Ovary (tissue), 9 donors: ENCODE results near the gene MAP4K2. TPM values are rescaled to one million over a fixed set of nuclear protein-coding genes. Genes with fewer than 3 reads are reported as not detected.

ENCODE experiments used
- DNase-seq, 5 donors: peaks; one replicate each; pipeline ENCODE4 v3.0.0-alpha.2; 2019 to 2020
- H3K27ac ChIP-seq, 2 donors: fragments of 200-600 bp; one replicate each; pipeline versions ENCODE4 v1.5.1 to v1.8.0; 2019 to 2022
- H3K27me3 ChIP-seq: fragments of 200-600 bp; one replicate; pipeline ENCODE4 v1.8.0; 2022
- H3K36me3 ChIP-seq: fragments of 200-600 bp; sonication (generic); one replicate; pipeline ENCODE4 v1.5.1; 2019
- H3K4me1 ChIP-seq: one replicate; pipeline ENCODE4 v1.8.1; 2013; ENCODE audit warnings: mild to moderate bottlenecking, moderate library complexity; ENCODE audit not compliant: insufficient read depth
- H3K4me3 ChIP-seq: fragments of 200-600 bp; sonication (generic); one replicate; pipeline ENCODE4 v1.5.1; 2017
- H3K9me3 ChIP-seq, 2 donors: fragments of 200-600 bp in 1 of 2; sonication (generic) in 1 of 2; one replicate each; pipeline versions ENCODE4 v1.5.1 to v1.8.1; 2013 to 2019; ENCODE audit warnings: mild to moderate bottlenecking in 1 of 2, moderate library complexity in 1 of 2
- EP300 ChIP-seq: sonication (generic); formaldehyde crosslinking; IDR thresholded peaks from one replicate; pipeline ENCODE4 v1.6.1; 2017; ENCODE audit warnings: antibody characterized with exemption
- POLR2A ChIP-seq: fragments of 450-650 bp; IDR thresholded peaks from one replicate; pipeline ENCODE4 v1.6.1; 2017; ENCODE audit warnings: antibody characterized with exemption, mild to moderate bottlenecking, moderate library complexity
- WGBS, 3 donors: extraction: QIAGEN DNeasy Blood & Tissue Kit in 1 of 3; methylation state at CpG; one replicate each; pipeline versions ENCODE4 v1.1.5 to v1.1.7; 2013 to 2017; 5-methylcytosine and 5-hydroxymethylcytosine counted together
- intact Hi-C, 4 donors: fragments of 100-400 bp; cut with DNase I; formaldehyde crosslinking; loops; one replicate each; pipeline versions ENCODE4 v1.11.0 to v1.15.1; 2022 to 2023
- polyA plus RNA-seq, 2 donors: library from polyadenylated mRNA; stranded (reverse); fragments of 200-250 nt in 1 of 2; fragments of 350-450 nt in 1 of 2; fragmentation: Illumina TruSeq in 1 of 2; extraction: RNeasy Lipid Tissue Mini Kit (QIAGEN cat#74804) in 1 of 2; gene quantifications; one replicate each; pipeline ENCODE4 v1.2.3, GENCODE V29; 2013 to 2014
- total RNA-seq, 7 donors: library from RNA; depleted of rRNA in 2 of 7; stranded (reverse); fragments of >200 nt in 2 of 7; fragmentation: NEBNext Ultra II Directional in 3 of 7; extraction: Animal tissue kit (Norgen Biotek cat#: 25700) in 3 of 7; gene quantifications; one replicate each; pipeline versions ENCODE4 v1.1.0 to v1.2.4, GENCODE V29; 2016 to 2023
- TF ChIP-seq, protein P1 (sequence below), 3 donors: fragments of 450-650 bp in 2 of 3; fragments of 200-600 bp in 1 of 3; IDR thresholded peaks; one replicate each; pipeline versions ENCODE4 v1.5.1 to v1.8.0; 2016 to 2022; ENCODE audit warnings: antibody characterized with exemption in 3 of 3, mild to moderate bottlenecking in 1 of 3
- donor health status: DM: no; HTN: no; CAD: no; lungs with moderate emphysema.
- donor health status: DM: no; HTN: no; CAD: no.
- donor health status: Bipolar disorder and iron deficiency.
- donor health status: DM: yes; HTN: yes; CAD: no.
- donor health status: DM: no; HTN: no; CAD: no.
- donor health status: DM: yes; HTN: yes; CAD: no.

MAP4K2 gene
- total and polyA plus RNA-seq, 9 donors, result 2.3 to 15.5 (median 11.4) TPM

DNA sequence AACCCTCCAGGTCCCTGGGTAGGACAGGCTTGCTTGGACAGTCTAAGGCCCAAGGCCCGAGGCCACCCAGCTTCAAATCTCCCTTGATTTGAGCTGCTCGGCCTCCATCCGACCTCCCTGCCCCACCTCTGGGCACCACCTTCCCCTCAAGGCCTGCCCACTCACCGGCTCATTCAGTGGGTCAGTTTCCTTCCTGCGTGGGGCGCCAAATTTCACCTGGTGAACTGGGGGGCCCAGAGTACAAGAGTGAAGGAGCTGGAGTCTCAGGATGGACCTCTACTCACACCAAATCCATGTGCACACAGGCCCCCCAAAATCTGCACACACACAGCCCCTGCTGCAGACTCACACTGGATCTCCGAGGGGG lies 3.8 kb downstream of the MAP4K2 start:
- TF ChIP-seq EP300 (no peak), POLR2A (no peak)
- TF ChIP-seq, protein P1, sequence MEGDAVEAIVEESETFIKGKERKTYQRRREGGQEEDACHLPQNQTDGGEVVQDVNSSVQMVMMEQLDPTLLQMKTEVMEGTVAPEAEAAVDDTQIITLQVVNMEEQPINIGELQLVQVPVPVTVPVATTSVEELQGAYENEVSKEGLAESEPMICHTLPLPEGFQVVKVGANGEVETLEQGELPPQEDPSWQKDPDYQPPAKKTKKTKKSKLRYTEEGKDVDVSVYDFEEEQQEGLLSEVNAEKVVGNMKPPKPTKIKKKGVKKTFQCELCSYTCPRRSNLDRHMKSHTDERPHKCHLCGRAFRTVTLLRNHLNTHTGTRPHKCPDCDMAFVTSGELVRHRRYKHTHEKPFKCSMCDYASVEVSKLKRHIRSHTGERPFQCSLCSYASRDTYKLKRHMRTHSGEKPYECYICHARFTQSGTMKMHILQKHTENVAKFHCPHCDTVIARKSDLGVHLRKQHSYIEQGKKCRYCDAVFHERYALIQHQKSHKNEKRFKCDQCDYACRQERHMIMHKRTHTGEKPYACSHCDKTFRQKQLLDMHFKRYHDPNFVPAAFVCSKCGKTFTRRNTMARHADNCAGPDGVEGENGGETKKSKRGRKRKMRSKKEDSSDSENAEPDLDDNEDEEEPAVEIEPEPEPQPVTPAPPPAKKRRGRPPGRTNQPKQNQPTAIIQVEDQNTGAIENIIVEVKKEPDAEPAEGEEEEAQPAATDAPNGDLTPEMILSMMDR (IDR thresholded peaks at IDR 0.05), result no peak
- no peaks in the 10 kb centered on the region for H3K9me3 ChIP-seq
- H3K36me3 ChIP-seq, result no peaks in the 10 kb centered on the region
- no peaks in the 10 kb centered on the region for H3K27me3 ChIP-seq
- no peak for DNase-seq
- H3K4me1 ChIP-seq, result peaks cover 2% of the 10 kb centered on the region
- no peak overlapping the region for H3K4me3 ChIP-seq
- intact Hi-C loops, result no loop called here
- WGBS, 3 donors, result 68 to 83% (median 78%) methylated on average over 7 of the region's 7 CpGs
- H3K27ac ChIP-seq, result no peak overlapping the region

- Histone ChIP-seq H3K36me3 (no peaks in the 10 kb centered on the region), H3K9me3 (no peaks in the 10 kb centered on the region), H3K27ac (no peak overlapping the region), H3K27me3 (no peaks in the 10 kb centered on the region), H3K4me1 (no peaks in the 10 kb centered on the region), H3K4me3 (no peak overlapping the region)
- DNase-seq, result peak in 1 of 5 donors; percentile 34
- TF ChIP-seq POLR2A (no peak), EP300 (no peak)
- TF ChIP-seq, protein P1 (IDR thresholded peaks at IDR 0.05), result no peak
- intact Hi-C loops, result no loop called here
- 86 to 88% (median 87%) methylated on average over 19 of the region's 19 CpGs for WGBS, 3 donors
Measured at GRCh38 chr11:64796757-64797541, 6.1 kb downstream of the MAP4K2 start.

GRCh38 chr11:64796047-64796756 lies 6.8 kb downstream of the MAP4K2 start:
- DNase-seq, result no peak
- Histone ChIP-seq H3K27me3 (no peaks in the 10 kb centered on the region), H3K9me3 (no peaks in the 10 kb centered on the region), H3K27ac (no peak overlapping the region), H3K4me3 (no peak overlapping the region), H3K36me3 (no peaks in the 10 kb centered on the region), H3K4me1 (no peaks in the 10 kb centered on the region)
- intact Hi-C loops, result no loop called here
- 81 to 82% (median 81%) methylated on average over 16 to 19 of the region's 19 CpGs for whole genome bisulfite sequencing, 3 donors
- TF ChIP-seq, protein P1 (IDR thresholded peaks at IDR 0.05), result no peak
- TF ChIP-seq POLR2A (no peak), EP300 (no peak)

- no peak for DNase-seq
- TF ChIP-seq, protein P1 (IDR thresholded peaks at IDR 0.05), result no peak
- TF ChIP-seq POLR2A (no peak), EP300 (no peak)
- no peak overlapping the region for H3K4me3 ChIP-seq
- no peaks in the 10 kb centered on the region for H3K27me3 ChIP-seq
- intact Hi-C loops, result no loop called here
- H3K36me3 ChIP-seq, result no peaks in the 10 kb centered on the region
- no peak overlapping the region for H3K27ac ChIP-seq
- 94 to 95% (median 94%) methylated on average over 10 of the region's 10 CpGs for WGBS, 3 donors
- H3K4me1 ChIP-seq, result no peaks in the 10 kb centered on the region
- H3K9me3 ChIP-seq, result no peaks in the 10 kb centered on the region
Measured at GRCh38 chr11:64794526-64794925, 8.5 kb downstream of the MAP4K2 start.
